CD1c-positive myeloid dendritic cell (primary cell): Measurements from ENCODE around the gene TXNDC15.
A peak's percentile ranks its signal among the peaks of the same experiment; 100 is the strongest.

Source experiments
- DNase-seq: peaks from one replicate; pipeline ENCODE4 v3.0.0-alpha.2; 2016; ENCODE audit errors: extremely low spot score

TXNDC15 gene

DNA sequence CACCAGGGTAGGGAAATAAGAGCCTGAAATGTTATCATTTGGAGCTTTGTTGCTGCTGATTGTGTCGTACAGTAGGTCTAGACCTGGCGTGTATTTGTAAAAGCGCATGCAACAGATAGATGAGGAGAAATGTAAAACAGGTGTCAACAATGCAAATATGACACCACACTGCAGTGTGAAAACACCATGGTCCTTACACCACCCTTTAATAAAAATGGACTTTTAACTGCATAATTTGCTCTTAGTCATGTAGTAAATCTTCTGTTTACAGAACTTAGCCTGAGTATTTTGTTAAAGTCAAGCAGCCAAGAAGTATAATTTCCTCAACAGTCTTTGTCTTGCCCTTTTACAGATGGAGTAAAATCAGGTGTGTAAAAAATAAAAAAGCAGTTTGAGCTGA, 44.7 kb downstream of the TXNDC15 start:
- no peak for DNase-seq

DNA sequence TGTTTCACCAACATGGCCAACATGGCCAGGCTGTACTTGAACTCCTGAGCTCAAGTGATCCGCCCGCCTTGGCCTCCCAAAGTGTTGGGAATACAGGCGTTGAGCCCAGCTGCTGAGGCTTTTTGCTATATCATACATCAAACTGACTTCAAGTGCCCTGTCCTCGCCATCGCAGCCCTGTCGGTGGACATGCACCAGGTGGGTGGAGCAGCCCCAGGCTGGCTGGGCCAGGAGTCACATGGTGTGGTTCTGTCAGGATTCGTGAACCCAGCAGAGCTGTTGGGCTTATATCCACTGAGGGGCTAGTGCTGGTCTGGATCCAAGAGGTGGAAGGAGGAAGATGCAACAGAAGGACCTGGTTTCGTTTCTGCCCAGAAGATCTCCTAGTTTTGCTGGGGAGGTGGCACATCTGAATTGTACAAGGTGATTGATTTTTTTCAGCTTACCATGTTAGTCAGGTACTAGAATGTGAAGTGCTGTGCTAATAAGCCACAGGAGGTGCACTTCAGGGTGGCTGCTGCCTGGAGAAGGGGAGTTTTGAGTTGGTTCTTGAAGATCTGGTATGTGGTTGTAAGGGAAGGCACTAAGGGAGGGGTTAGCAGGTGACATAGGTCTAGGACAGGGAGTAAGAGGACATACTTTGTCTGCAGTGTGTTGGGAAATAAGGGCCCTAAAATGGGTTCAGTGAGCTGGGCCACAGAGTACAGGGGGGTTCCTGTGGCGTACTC, 46.8 kb downstream of the TXNDC15 start:
- no peak for DNase-seq

DNA sequence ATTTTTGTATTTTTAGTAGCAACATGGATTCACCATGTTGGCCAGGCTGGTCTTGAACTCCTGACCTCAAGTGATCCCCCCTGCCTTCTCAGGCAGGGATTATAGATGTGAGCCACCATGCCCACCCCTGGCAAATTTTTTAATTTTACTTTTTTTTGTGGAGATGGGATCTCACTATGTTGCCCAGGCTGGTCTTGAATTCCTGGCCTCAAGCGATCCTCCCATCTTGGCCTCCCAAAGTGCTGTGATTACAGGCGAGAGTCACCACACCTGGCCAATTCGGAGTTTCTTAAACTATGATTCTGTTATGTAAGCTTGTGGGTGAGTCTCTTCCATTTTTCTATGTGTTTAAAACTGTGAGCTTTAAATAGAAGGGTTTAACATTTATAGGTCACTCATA, 58.3 kb downstream of the TXNDC15 start:
- no peak for DNase-seq

DNA sequence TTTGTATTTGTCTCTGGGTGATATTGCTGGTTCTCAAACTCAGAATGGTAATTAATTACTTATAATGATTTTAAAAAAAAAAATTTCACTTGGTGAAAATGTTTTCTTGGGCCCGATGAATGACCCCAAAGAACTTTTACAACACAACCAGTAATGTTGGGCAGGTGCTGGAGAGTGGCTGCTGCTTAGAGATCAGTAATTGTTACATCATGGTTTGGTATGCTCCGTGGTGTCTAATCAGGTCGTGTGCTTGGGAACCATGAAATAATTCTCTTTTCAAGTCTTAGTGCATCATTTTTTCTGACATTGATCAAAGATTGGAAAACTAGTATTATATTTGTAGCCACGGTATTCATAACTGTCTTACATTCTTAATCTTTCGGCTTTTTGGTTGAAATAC, 60.0 kb downstream of the TXNDC15 start:
- DNase-seq: no peak

DNA sequence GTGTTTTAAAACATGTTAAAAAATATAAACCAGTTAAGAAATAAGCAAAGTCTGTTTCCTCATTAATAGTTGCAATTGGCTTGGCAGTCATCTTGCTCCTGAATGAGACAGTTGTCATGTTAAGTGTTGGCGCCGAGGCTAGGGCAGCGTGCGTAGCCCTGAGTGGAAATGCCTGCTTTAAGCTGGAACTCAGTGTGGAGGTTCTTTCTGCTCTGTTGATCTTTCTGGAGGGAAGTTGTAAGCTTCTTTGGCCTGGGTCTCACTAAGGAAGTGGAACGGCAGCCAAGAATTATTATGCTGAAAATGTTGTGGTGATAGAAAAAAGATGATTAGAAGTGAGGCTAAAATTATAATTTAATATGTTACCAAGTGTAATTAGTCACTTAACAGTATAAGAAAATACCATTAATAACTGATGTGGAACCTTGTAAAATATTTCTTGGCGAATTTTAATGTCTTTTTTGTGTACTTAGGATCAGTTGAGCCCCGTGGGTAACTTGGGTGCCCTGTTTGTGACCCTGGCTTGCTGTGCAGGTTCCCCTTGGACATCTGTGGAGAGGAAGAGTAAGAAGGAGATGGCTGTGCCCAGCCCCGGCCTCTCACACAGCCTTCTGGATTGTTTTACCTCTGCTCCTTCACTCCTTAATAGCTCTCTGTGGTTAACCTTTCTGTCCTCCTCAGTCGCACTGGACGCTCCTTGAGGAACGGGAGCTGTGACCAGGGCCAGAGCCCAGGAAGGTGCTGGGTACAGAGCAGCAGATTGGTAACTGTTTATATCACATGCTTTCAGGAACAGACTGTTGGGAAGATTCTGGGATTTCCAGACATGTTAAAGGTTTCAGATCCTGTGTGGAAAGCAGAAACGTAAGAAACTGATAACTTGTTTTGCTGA, 61.8 kb downstream of the TXNDC15 start:
- no peak for DNase-seq

DNA sequence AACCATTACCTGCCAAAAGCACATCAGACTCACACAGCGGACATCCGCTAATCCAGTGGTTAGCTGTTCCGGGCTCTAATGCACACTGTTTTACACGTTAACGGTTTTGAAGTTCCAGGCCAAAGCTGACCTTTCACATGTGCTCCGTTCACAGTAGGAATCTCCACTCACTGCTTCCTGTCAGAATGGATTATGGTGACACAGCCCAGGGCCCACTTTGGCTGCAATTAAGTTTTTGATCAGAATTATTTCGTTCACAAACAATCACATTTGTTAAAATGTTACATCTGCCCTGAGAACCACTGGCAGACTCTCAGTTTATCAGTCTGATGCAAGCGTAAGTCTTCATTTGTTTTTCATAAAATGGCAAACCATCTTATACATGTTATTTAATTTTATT, 63.4 kb downstream of the TXNDC15 start:
- no peak for DNase-seq

DNA sequence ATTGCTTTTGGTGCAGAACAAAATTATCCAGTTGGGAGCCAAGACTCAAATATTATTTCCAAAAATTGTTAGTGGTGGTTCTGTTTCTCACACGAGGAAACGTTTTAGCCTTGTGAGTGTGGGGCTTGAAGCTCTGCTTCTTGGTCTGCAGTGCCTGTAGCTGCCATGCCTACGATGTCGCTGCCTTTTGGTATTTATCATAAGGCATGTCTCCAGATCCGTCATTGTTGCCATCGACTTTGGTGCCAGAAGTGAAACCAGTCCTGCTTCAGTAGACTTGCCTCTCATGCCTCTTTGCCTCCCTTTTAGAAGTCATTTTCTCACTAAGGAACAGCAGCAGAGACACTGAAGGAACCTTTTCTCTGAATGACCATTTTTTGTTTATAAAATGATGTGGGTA, 63.9 kb downstream of the TXNDC15 start:
- no peak for DNase-seq

DNA sequence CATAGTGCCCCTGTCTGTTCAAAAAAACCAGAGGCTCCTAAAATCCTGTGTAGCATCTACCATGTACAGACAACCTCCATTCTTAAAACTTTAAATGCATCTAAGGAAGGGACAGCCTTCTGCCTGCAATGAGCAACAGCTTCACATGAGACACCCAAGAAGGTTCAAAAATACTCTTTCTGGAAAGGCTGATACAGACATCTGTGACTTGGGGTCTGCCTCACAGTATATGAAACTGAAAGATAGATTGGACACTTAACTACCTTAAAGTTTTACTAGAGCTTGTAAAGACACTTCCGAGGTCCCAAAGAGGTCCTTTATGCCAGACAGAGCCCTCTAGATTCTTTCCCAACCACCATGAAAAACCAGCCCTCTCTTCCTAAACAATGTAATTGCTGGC, 65.3 kb downstream of the TXNDC15 start:
- no peak for DNase-seq

DNA sequence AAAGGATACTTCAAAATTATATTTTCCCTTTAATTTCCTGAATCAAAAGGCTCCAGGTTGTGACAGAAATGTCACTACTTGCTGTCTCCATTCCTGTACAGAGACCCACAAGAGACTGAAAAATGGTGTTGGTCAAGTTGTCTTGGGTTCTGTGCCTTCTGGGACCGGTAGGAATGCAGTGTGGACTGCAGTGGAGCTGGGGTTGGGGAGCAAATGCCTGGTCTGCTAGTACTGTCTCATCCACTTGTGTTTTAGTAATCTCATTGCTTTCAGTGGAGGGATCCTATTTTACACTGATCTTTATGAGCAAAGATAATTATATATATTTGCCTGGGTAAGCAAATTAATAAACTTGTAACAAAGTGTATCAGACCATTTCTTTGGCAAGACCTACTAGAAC, 69.4 kb downstream of the TXNDC15 start:
- no peak for DNase-seq

DNA sequence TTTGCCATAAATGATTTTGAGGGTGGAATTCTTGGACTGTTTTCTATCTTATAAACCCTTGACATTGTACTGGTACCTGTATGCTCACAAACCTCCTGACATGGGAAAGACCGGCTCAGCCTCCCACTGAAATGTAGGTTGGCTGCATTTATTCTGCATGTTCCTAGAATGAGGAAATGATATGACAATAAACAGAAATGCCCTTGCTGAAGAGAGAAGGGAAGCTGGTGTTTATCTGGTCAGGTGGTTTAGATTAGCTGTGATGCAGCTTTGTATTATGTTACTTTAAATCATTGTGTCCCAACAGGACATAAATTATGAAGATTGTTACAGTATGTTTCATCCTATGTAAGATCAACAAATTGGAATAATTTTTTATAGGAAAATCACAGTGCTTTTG, 70.5 kb downstream of the TXNDC15 start:
- DNase-seq: no peak

DNA sequence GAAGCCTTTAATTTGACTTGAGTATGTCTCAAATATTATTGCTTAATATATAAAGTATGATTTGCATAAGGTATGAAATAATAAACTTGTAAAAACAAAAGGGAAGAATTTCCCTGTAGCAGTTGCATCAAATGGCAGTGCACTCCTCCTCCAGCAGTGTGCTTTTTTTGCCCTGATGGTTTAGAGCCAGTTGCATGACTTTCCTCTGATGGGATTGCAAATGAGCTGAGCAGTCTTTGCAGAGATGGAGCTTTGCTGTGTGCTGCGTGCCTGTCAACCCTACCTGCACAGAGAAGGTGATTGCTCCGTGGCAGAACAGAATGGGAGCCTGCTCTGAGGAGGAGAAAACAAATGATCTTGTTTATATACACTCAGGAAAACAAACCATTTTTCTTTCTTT, 70.9 kb downstream of the TXNDC15 start:
- no peak for DNase-seq

DNA sequence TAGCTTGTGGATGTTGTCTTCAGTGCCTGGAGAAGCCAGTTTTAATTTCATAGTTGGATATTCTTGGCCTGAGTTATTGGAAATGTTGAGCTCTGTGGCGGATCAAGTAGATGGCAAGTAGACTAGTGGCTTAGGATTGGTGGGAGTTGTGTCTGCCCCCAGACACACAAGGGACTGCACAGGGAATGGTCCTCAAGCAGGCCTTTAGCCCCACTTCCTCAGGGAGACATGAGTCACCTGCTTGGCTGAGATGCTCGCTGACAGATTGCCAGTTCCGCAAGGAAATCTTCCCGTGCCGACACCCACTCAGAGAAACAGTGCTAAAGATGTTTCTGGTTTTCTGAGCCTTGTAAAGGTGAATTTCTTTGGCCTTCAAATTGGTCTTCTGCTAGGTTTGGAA, 74.7 kb downstream of the TXNDC15 start:
- DNase-seq: peak; percentile 6

DNA sequence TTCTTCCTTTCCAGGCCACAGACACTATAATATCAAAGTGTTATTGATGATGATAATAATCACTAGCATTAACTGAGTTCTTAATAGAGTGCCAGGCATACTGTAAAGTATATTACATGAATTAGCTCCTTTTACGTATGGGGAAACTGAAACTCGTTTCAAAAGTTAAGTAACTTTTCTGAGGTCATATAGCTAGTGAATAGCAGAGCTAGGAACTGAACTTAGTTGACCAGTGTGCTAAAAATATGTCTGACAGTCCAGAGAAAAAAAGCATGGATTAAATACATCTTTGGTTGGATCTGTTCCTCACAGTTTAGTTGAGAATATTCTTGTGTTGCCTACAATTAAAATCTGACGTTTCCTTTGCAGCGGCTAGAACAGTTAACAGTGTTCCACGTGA, 75.1 kb downstream of the TXNDC15 start:
- DNase-seq: no peak
